ENCODE results near the gene CDX1.

CDX1 gene

DNA sequence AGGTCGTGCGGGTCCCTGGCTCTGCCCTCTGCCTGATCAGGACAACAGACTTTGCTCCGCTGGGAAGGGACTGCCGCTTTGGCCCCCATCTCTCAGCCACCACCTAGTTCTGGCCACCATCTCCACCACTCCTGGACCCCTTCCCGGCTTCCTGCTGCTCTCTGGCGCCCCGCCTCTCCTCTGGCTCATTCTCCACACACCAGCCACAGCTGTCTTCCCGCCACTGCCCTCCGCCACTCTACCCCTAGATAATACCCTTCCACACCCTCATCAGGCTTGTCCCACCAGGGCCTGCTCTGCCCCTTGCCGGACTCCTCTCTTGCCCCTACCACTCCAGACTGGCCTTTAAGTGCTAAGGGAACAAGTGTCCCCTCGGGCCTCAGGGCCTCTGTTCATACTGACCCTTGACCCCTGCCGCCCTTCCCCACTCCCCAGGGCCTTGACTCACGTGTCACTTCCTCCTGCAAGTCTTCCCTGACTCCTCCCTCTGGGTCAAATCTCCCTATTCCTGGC is 3.0 kb upstream of the CDX1 start:
- no peak for DNase-seq

DNA sequence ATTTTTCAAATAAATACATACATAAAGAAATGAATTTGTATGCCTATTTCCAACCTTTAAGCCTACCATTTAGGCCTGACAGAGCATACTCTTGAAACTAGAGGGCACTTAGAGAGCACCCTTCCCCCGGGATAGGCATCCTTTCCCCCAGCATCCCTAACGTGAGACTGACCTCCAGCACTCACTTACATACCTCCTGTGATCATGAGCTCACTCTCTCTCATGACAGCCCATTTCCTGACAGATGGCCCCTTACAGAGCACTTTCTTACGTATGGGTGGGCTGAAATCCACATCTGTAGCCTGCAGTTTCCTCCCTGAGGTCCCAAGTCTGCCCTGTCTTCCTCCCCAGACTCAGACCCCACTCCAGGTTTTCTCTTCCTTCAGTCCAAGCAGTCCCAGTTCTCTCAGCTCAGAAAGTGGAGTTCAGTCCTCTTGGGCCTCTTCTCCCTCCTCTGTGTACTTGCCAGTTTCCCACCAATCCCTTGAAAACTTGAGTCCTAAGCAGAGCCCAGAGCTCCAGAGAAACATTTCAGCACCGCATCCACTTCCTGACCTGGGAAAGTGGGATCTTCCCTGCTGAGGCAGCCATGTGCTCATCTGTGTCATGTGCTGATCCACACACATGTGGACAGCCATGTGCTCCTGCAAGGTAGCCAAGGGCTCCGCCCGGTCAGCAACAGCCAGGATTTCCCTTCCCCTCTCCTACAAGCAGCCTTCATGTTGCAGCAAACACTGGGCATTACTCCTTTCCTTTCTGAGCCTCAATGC is 2.2 kb upstream of the CDX1 start:
- no peak for DNase-seq

DNA sequence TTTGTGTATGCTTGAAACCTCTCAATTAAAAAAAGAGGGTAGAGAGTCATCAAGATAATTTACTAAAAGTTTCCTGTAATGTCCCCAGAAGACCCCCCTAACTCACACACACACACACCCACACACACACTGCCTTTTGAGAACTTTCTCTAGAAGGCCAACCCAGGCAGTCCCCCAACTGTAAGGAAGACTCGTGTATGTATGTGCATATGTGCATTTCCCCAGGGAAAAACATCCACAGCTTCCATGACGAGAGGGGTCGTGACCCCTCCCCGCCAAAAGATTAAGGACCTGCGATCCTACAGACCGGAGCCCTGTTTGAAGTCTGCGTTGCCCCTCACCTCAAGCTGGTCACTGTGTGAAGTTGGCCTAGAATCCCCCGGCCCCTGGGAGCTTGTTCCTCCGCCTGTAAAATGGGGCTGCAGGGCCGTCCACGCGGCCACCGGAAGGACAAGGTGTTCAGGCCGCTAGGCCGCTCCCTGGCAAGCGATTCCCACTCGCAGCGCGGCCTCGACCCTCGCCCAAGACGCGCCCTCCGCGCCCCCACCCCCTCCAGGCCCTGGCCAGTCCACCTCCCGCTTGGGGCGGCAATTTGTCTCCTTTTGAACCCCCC is 435 bp upstream of the CDX1 start:
- DNase-seq, result no peak

DNA sequence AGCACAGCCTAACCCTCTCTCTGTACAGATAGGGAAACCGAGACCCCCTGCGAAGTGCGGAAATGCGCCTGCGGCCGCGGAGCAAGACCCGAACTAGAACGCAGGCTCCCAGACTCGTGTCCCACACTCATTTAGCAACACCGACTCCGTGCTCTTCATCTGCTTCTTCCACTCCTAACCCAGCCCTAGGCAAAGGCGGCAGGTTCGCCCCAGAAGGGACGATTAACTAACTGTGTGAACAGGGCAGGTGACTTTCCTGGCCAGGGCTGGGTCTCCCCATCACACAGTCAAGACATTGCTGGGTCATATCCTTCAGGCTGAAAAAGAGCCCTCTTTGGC is 903 bp downstream of the CDX1 start:
- no peak for DNase-seq

DNA sequence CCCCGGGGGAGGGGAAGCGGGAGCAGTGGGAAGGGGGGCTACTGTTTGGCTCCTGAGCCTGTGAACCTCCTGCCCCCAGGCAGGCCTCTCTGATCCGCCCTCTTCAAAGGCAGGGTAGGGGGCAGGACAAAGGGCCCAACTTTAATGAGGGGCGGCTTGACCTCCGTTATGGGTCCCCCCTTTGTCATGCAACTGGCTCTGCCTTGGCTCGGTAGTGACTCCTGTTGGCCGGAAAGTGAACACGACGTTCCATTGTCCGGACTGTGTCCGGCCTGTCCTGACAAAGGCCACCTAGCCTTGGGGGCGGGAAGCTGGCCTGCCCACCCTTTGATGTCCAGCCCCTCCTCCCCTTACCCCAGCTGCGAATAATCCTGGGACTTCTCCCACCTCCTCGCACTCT is 1.3 kb downstream of the CDX1 start:
- DNase-seq, result no peak

DNA sequence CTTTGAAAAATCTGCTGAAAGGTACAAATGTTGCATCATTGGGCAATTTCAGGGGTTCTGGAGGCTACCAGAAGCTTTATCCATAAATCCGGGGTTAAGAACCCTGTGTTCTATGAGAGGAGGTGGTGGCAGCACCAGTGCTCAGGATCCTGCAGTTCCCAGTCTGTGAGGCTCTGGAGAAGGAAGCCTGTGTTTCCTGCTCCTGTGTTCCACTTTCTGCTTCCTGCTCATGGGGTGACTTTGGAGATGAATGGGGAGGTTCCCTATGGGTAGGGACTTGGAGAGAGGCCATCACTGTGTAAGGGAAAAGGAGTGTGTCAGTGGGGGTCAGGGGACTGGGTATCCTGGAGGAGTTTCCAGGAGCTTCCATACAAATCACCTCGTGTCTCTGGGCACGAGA is 2.3 kb downstream of the CDX1 start:
- DNase-seq, result no peak

DNA sequence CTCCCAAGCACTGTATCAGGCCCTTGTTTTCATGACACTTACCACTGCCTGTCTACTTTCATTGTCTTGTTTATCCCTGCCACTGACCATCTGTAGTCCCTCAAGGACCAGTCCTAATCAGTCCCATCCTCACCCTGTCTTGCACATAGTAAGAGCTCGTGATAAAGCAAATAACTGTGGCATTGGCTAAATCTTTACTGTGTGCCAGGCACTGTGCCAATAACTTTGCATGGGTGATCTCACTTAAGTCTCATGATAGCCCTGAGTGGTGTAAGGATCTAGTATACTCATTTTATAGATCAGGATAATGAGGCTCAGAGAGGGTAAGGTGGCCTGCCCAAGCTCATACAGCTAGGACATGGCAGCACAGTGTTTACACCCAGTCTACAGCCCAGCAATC is 5.6 kb downstream of the CDX1 start:
- DNase-seq, result no peak

DNA sequence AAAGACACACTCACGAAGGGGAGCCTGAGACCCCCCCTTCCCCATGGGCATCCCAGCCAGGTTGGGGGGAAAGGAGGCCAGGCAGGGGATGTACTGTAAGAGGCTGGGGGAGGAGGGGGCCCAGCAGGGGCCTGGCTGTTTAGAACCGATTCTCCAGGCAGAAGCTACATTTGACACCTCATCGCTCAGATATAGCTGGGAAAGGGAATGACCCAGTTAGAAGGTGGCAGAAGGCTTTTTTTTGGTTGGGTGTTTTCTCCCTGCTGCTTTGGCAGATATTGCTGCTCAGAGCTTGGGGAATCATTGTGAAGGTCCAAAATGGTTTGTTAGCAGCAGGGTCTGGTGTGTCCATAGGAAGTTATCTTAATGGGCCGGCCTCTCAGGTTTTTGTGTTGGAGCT is 6.0 kb downstream of the CDX1 start:
- no peak for DNase-seq

DNA sequence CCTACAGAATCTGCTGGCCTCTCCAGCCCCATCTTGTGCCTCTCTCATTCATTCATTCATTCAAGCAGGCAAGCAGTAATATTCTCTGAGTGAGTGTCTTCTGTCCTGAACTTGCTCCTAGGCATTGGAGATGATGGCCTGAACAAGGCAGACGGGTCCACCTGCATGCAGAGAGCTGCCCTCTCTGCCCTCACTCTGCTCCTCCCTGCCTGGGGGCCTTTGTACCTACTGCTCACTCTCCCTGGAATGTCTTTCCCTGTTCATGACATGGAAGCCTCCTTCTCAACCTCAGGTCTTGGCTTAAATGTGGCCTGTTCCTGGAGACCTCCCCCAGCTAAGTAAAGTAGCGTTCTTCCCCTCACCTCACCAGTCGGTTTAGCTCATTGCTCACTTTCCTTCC is 6.6 kb downstream of the CDX1 start:
- no peak for DNase-seq

DNA sequence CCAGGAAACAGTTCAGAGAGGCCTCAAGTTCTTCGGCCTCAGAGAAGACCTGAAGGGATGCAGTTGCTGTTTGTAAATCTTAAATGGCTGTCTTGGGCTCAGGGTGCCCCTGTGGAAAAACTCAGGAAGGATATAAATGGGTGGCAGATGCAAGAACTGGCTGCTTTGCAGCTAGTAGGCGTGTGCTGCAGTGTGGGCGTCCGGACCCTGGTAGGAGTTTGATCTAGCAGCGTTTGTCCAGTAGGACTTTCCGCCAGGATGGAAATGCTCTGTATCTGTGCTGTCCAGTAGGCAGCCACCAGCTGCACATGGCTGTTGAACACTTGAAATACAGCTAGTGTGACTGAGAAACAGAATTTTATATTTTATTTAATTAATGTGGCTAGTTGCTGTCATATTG is 7.7 kb downstream of the CDX1 start:
- no peak for DNase-seq

DNA sequence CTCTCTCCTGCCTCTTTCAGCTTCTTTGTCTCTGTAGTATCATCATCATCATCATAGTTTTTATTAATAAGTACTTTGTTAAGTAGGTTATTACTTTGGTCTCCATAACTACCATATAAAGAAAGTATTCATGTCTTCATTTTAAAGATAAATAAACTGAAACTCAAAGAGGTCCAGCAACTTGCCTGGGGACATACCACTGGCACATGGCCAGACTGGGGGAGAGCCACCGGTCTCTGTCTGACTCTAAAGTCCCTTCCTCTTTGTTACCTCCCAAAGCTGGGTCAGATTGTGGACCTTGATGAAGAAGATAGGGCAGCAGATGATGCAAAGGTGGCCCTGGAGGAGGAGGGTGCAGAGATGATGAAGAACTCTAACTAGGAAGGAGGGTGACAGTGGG is 8.5 kb downstream of the CDX1 start:
- no peak for DNase-seq

DNA sequence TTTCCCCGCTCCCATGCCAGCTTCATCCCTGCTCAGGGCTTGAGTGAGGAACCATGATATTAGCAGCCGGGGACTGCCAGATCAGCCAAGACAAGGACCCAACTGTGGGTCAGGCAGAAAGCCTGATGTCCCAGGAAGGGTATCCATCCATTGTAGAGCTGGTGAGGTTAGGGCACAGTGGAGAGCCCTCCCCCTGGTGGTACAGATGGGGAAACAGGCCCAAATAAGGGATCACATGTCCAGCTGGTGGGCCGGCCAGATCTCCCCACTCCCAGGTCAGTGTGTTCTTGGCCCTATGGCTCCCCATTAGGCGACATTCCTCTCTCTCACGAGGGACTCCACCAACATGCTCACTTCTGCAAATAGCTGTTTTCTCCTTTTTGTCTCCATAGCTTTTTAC is 9.0 kb downstream of the CDX1 start:
- DNase-seq, result peak; percentile 41 to 61 (median 52)

DNA sequence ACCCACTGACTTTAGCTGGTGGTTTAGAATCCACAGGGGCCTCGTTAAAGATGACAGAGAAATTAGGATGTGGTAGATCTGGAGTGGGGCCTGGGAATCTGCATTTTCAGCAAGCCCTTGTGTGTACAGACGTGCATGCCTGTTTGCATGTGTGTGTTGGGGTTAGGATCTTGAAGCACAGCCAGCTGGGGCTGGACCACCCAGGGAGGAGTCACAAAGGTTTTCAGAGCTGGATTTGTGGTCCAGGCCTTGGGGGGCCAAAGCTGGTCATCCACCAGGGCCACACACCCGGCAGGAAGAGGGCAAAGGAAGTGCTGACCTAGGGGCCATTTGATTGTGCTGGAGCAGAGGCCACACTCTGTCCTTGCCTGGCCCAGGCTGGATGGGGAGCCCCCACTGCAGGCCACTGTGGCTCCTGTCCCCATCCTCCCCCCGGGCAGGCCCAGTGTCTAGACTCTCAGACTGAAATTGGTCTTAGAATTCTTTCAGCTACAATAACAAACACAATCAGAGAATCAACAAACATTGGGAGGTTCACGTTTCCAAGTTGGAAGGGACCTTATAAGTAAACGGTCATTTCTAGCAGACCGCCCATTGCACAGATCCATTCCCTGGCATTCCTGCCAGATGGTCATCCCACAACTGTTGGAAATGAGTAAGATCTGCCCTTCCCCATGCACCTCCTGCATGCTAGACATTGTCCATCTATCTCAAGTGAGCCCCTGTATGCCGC is 10.3 kb downstream of the CDX1 start:
- no peak for DNase-seq

DNA sequence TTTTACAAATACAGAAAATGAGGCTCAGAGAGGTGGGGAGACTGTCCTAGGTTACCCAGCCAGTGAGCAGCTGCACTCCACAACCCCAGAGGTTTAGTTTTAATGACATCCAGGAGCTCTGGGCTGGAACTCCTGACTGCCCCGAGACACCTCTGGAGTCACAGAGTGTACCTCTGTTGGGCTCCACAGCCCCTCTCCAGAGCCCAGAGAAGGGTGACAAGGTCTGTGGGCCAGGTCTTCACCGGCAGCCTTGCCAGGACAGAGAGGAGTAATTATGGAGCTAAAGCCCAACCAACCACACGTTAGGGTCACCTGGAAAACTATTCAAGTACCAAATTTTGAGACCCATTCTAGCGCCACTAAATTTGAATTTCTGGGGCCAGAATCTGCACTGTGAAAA is 11.1 kb downstream of the CDX1 start:
- DNase-seq, result no peak

DNA sequence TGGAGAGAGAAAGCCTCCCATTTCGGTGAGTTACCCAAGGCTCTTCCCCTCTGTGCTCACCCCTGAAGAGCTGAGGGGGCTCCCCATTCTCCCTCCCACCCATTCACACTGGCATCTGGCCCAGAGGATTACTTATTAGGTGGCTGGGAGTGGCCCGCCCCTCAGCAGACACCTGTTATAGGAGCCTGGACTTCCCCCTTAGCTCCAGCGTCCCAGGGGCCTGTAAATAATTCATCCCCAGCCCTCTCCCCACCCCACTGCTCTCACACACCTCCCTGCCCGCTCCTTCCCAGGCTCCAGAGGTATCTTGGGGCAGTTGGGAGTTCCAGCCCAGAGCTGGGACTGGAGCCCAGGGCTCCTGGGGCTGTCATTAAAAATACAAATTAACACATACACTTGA is 11.7 kb downstream of the CDX1 start:
- DNase-seq, result no peak

DNA sequence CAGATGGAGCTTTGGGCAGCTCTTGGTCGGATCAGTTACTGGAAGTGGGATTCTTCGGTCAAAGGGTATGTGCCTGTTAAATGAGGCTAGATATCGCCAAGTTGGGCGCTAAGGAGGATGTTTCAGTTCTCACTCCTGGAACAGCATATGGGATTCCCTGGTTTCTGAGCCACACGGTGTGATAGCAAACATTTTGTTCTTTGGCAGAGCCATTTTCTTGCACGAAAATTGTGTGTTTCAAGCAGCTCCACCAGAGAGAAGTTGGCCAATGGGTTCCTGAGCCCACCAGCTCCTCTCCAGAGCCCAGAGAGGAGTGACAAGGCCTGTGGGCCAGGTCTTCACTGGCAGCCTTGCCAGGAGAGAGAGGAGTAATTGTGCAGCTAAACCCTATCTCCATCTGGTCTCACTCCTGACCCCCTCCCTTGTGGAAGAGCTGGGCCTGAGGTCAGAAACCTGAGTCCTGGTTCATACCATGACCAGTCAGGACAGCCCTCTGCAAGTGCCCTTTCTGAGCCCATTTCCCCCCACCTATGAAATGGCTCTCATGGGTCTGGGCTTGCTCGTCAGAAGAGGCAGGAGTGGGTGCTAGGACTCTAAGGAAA is 12.5 kb downstream of the CDX1 start:
- no peak for DNase-seq

DNA sequence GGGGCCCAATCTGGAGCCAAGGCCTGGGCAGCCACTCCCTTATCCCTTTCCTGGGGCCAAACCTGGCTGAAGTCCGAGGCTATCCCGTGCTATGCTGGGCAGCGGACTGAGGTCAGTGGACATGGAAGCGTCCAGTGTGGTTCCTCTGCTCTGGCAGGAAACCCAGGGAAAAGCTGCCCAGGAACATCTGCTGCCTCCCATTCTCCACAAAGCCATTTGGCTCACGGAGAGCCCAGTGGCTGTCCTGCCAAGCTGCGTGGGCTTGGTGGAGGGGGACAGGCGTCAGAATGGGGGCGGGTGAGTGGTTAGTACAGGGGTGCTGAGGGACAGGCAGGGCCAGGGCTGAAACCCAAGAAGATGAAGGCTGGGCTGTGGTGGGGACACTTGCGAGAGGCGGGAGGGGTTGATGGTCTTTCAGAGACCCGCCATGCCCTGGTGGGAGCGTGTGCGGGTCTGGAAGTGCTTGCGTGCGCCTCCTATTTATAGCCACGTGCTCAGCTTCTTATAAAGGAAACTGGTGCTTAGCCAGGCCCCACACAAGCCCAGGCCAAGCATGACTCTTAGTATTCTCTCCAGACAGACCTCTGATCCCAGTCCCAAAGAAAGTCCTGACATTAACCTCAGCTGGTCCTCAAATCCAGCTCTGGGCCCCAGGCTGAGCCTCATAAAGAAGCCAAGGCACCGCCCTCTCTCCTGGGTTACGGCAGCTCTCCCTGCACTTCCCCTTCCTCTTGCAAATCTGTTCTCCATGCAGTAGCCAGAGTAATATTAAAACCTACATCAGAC is 13.9 kb downstream of the CDX1 start:
- DNase-seq, result peak; percentile 43 to 66 (median 53)

DNA sequence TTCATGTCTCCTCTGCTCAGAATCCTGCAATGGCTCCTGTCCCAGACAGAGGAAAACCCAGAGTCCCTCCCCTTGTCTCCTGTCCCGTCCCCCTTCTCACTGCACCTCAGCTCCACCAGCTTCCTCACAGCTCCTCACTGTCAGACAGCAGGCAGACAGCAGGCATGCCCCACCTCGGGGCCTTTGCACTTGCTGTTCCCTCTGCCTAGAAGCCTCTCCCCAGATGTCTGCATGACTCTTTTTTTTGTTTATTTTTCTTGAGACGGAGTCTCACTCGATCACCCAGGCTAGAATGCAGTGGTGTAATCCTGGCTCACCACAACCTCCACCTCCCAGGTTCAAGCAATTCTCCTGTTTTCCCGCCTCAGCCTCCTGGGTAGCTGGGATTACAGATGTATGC is 14.4 kb downstream of the CDX1 start:
- DNase-seq, result no peak

DNA sequence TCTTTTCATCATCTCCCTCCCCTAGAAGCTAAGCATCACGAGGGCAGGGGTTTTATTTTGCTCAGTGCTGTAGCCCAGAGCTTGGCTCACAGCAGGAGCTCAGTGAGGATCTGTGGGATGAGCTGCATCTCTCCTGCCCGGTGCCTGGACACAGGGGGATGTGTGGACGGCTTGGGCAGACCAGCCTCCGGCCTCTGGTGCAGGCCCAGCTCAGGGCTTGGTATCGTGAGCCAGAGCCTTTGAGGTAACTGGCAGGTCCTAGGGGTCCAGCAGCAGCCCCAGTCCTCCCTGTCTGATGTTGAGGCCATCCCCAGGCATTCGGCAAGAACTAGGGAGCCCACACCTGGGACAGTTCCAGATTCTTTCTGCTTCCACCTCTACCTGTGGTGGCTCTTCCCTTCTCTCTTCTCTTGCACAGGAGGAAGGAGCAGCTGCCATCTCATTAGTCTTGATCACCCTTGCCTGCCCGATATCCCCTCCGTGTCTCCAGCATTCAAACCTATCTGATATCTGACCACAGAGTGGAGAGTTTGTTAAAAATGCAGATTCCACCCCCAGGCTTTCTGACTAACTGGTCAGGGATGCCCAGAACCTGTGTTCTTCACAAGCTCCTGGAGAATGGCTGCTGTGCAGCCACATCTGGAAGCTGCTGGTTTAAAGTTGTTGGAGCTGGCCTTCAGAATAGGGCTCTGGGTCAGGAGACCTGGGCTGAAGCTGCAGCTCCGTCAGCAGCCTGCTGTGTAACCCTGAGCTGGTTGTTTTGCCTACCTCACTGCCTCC is 15.4 kb downstream of the CDX1 start:
- no peak for DNase-seq

DNA sequence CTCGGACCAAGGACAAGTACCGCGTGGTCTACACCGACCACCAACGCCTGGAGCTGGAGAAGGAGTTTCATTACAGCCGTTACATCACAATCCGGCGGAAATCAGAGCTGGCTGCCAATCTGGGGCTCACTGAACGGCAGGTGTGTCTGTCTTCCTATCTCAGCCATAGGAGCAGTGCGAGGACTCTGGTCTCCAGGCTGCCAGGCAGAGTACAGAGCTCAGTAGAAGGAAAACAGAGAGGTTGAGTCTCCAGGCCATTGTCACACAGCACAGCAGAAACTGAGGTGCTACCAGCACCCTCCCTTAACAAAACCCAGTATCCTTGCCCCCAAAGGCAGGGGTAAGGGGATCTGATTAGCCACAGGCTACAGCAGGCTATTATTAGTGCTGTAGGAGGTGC is 16.2 kb downstream of the CDX1 start:
- DNase-seq, result no peak

DNA sequence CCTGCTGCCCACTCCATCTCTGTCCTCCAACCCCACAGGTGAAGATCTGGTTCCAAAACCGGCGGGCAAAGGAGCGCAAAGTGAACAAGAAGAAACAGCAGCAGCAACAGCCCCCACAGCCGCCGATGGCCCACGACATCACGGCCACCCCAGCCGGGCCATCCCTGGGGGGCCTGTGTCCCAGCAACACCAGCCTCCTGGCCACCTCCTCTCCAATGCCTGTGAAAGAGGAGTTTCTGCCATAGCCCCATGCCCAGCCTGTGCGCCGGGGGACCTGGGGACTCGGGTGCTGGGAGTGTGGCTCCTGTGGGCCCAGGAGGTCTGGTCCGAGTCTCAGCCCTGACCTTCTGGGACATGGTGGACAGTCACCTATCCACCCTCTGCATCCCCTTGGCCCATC is 16.9 kb downstream of the CDX1 start:
- no peak for DNase-seq

DNA sequence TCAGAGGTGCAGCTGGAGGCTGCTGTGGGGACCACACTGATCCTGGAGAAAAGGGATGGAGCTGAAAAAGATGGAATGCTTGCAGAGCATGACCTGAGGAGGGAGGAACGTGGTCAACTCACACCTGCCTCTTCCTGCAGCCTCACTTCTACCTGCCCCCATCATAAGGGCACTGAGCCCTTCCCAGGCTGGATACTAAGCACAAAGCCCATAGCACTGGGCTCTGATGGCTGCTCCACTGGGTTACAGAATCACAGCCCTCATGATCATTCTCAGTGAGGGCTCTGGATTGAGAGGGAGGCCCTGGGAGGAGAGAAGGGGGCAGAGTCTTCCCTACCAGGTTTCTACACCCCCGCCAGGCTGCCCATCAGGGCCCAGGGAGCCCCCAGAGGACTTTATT is 17.4 kb downstream of the CDX1 start:
- DNase-seq, result no peak
